ENCODE data around the gene MGAT1. TPM values are rescaled to one million over a fixed set of nuclear protein-coding genes. Genes with fewer than 3 reads are reported as not detected.

The MGAT1 gene
- total RNA-seq, 2 experiments from 2014 or later, result 93.2 to 125 TPM

GRCh38 chr5:180803181-180804128, 849 bp upstream of the MGAT1 start:
- Mint-ChIP-seq H3K9me3 (ENCODE audit: low read depth) (no peaks in the 10 kb centered on the region), H3K27me3 (no peaks in the 10 kb centered on the region), H3K4me3 (peak overlapping the region; percentile 91), H3K27ac (peak overlapping the region; percentile 89), H3K36me3 (ENCODE audit: low read depth) (peaks cover 80% of the 10 kb centered on the region), H3K4me1 (peaks cover 77% of the 10 kb centered on the region)
- DNase-seq, result peak; percentile 95
- CTCF ChIA-PET, result interaction anchor here (0.6 to 1.5 kb wide), 4 partner anchors 9 to 386 kb away, joined by 3 to 20 read pairs (median 4); no protein-coding TSS in a partner anchor
- POLR2A ChIA-PET, result interaction anchor here (0.5 to 1.7 kb wide), 4 partner anchors 10 to 30 kb away, joined by 3 to 11 read pairs (median 4); no protein-coding TSS in a partner anchor
- ATAC-seq, result peak; percentile 69
- intact Hi-C loops (cut with DNase I, micrococcal nuclease), result loop anchor here (1.0 to 5.0 kb wide), 7 partner anchors 29 to 511 kb away; partner anchors contain the start of genes MAPK9 (in 1 of the 2), TRIM52 (in 1 of the 2) and ZFP62 (in 1 of the 2)

- ATAC-seq (no peak), DNase-seq (no peak)
- Mint-ChIP-seq H3K27me3 (no peaks in the 10 kb centered on the region), H3K36me3 (ENCODE audit: low read depth) (peaks cover 74% of the 10 kb centered on the region), H3K27ac (peak overlapping the region; percentile 55), H3K9me3 (ENCODE audit: low read depth) (no peaks in the 10 kb centered on the region), H3K4me3 (peak overlapping the region; percentile 91), H3K4me1 (peaks cover 75% of the 10 kb centered on the region)
- intact Hi-C loops (cut with DNase I, micrococcal nuclease), result loop anchor here (1.0 to 5.0 kb wide), 9 partner anchors 9 to 509 kb away; partner anchors contain the start of genes MAPK9 (in 1 of the 2), TRIM52 (in 1 of the 2) and ZFP62 (in 1 of the 2)
- CTCF ChIA-PET, result interaction anchor here (1.0 to 1.8 kb wide), 3 partner anchors 10 to 28 kb away, joined by 3 to 11 read pairs (median 6); no protein-coding TSS in a partner anchor
- POLR2A ChIA-PET, result interaction anchor here (0.5 to 0.7 kb wide), 3 partner anchors 10 to 30 kb away, joined by 3 read pairs; no protein-coding TSS in a partner anchor
Observed at GRCh38 chr5:180801596-180802324, 846 bp downstream of the MGAT1 start.

GRCh38 chr5:180799902-180800801, 2.5 kb downstream of the MGAT1 start:
- Mint-ChIP-seq H3K9me3 (ENCODE audit: low read depth) (no peaks in the 10 kb centered on the region), H3K36me3 (ENCODE audit: low read depth) (peaks cover 74% of the 10 kb centered on the region), H3K27me3 (no peaks in the 10 kb centered on the region), H3K27ac (peak overlapping the region; percentile 55), H3K4me1 (peaks cover 74% of the 10 kb centered on the region), H3K4me3 (peak overlapping the region; percentile 54)
- DNase-seq (no peak), ATAC-seq (no peak)
- ChIA-PET POLR2A (interaction anchor here (0.6 kb wide), 1 partner anchor 31 kb away, joined by 3 read pairs; no protein-coding TSS in a partner anchor), CTCF (interaction anchor here (0.5 to 1.8 kb wide), 6 partner anchors 11 to 451 kb away, joined by 3 to 11 read pairs (median 3); no protein-coding TSS in a partner anchor)
- intact Hi-C loops (cut with DNase I, micrococcal nuclease), result loop anchor here in 1 of 2 experiments (5.0 kb wide), 1 partner anchor 372 kb away; no protein-coding TSS in a partner anchor

GRCh38 chr5:180799194-180799593, 3.4 kb downstream of the MGAT1 start:
- H3K36me3 Mint-ChIP-seq (ENCODE audit: low read depth), result peaks cover 70% of the 10 kb centered on the region
- peaks cover 72% of the 10 kb centered on the region for H3K4me1 Mint-ChIP-seq
- DNase-seq, result no peak
- no peaks in the 10 kb centered on the region for H3K9me3 Mint-ChIP-seq (ENCODE audit: low read depth)
- intact Hi-C loops (cut with DNase I, micrococcal nuclease), result no loop called here
- no peak for ATAC-seq
- H3K27me3 Mint-ChIP-seq, result no peaks in the 10 kb centered on the region
- H3K4me3 Mint-ChIP-seq, result no peak overlapping the region
- ChIA-PET CTCF (interaction anchor here (1.0 to 1.3 kb wide), 2 partner anchors 12 to 26 kb away, joined by 3 read pairs; no protein-coding TSS in a partner anchor), POLR2A (interaction anchor here (0.6 kb wide), 1 partner anchor 32 kb away, joined by 3 read pairs; no protein-coding TSS in a partner anchor)
- peak overlapping the region; percentile 55 for H3K27ac Mint-ChIP-seq

GRCh38 chr5:180798193-180798592, 4.4 kb downstream of the MGAT1 start:
- Mint-ChIP-seq H3K9me3 (ENCODE audit: low read depth) (no peaks in the 10 kb centered on the region), H3K4me3 (no peak overlapping the region), H3K27ac (peak overlapping the region; percentile 74), H3K4me1 (peaks cover 78% of the 10 kb centered on the region), H3K27me3 (no peaks in the 10 kb centered on the region), H3K36me3 (ENCODE audit: low read depth) (peaks cover 65% of the 10 kb centered on the region)
- ChIA-PET POLR2A (no interaction called here), CTCF (no interaction called here)
- intact Hi-C loops (cut with DNase I, micrococcal nuclease), result no loop called here
- DNase-seq (no peak), ATAC-seq (no peak)

GRCh38 chr5:180797256-180798192, 5.1 kb downstream of the MGAT1 start:
- Mint-ChIP-seq H3K36me3 (ENCODE audit: low read depth) (peaks cover 69% of the 10 kb centered on the region), H3K27me3 (no peaks in the 10 kb centered on the region), H3K4me1 (peaks cover 78% of the 10 kb centered on the region), H3K4me3 (no peak overlapping the region), H3K9me3 (ENCODE audit: low read depth) (no peaks in the 10 kb centered on the region), H3K27ac (peak overlapping the region; percentile 74)
- intact Hi-C loops (cut with DNase I, micrococcal nuclease), result no loop called here
- ATAC-seq, result no peak
- ChIA-PET POLR2A (no interaction called here), CTCF (interaction anchor here (0.6 kb wide), 2 partner anchors 8 to 108 kb away, joined by 3 read pairs; no protein-coding TSS in a partner anchor)
- no peak for DNase-seq

- intact Hi-C loops (cut with DNase I, micrococcal nuclease), result no loop called here
- peaks cover 70% of the 10 kb centered on the region for H3K4me1 Mint-ChIP-seq
- H3K4me3 Mint-ChIP-seq, result no peak overlapping the region
- ATAC-seq, result no peak
- H3K27ac Mint-ChIP-seq, result peak overlapping the region; percentile 80
- ChIA-PET CTCF (interaction anchor here (0.7 to 1.2 kb wide), 3 partner anchors 10 to 55 kb away, joined by 3 read pairs; no protein-coding TSS in a partner anchor), POLR2A (interaction anchor here (0.7 kb wide), 1 partner anchor 377 kb away, joined by 3 read pairs; no protein-coding TSS in a partner anchor)
- DNase-seq, result no peak
- no peaks in the 10 kb centered on the region for H3K9me3 Mint-ChIP-seq (ENCODE audit: low read depth)
- H3K36me3 Mint-ChIP-seq (ENCODE audit: low read depth), result peaks cover 63% of the 10 kb centered on the region
- H3K27me3 Mint-ChIP-seq, result no peaks in the 10 kb centered on the region
Observed at GRCh38 chr5:180795771-180796313, 6.8 kb downstream of the MGAT1 start.

GRCh38 chr5:180792965-180793287, 9.7 kb downstream of the MGAT1 start:
- no peak for ATAC-seq
- DNase-seq, result no peak
- H3K9me3 Mint-ChIP-seq (ENCODE audit: low read depth), result no peaks in the 10 kb centered on the region
- no peak overlapping the region for H3K4me3 Mint-ChIP-seq
- H3K27me3 Mint-ChIP-seq, result no peaks in the 10 kb centered on the region
- intact Hi-C loops (cut with DNase I, micrococcal nuclease), result no loop called here
- H3K27ac Mint-ChIP-seq, result peak overlapping the region; percentile 38
- peaks cover 48% of the 10 kb centered on the region for H3K36me3 Mint-ChIP-seq (ENCODE audit: low read depth)
- peaks cover 44% of the 10 kb centered on the region for H3K4me1 Mint-ChIP-seq
- ChIA-PET CTCF (no interaction called here), POLR2A (no interaction called here)

GRCh38 chr5:180792287-180792964, 10.2 kb downstream of the MGAT1 start:
- no peak overlapping the region for H3K27ac Mint-ChIP-seq
- intact Hi-C loops (cut with DNase I, micrococcal nuclease), result no loop called here
- POLR2A ChIA-PET, result interaction anchor here (0.8 kb wide), 1 partner anchor 9 kb away, joined by 3 read pairs; no protein-coding TSS in a partner anchor
- peaks cover 43% of the 10 kb centered on the region for H3K36me3 Mint-ChIP-seq (ENCODE audit: low read depth)
- ATAC-seq, result no peak
- no peak for DNase-seq
- peaks cover 39% of the 10 kb centered on the region for H3K4me1 Mint-ChIP-seq
- H3K9me3 Mint-ChIP-seq (ENCODE audit: low read depth), result no peaks in the 10 kb centered on the region
- H3K4me3 Mint-ChIP-seq, result no peak overlapping the region
- no peaks in the 10 kb centered on the region for H3K27me3 Mint-ChIP-seq
- CTCF ChIA-PET, result no interaction called here
